ENCODE results near the gene TCF12. TPM values are rescaled to one million over a fixed set of nuclear protein-coding genes. Genes with fewer than 3 reads are reported as not detected.

TCF12 gene
- total and polyA plus RNA-seq, 4 donors = 17.8 to 158 (median 64.4) TPM

- Histone ChIP-seq H3K9me3 (ENCODE audit: control insufficient read depth, low read length) (no peaks in the 10 kb centered on the region), H3K27ac (ENCODE audit: low read depth in 1 of 2, low read length in 2 of 2) (no peak overlapping the region), H3K27me3 (ENCODE audit: control insufficient read depth in 1 of 2, insufficient read depth in 2 of 2, low read length in 1 of 2) (no peaks in the 10 kb centered on the region), H3K36me3 (ENCODE audit: control insufficient read depth in 1 of 2, insufficient read depth in 2 of 2, low read length in 1 of 2) (no peaks in the 10 kb centered on the region), H3K4me3 (ENCODE audit: low read length in 2 of 2) (no peak overlapping the region), H3K4me1 (ENCODE audit: control insufficient read depth in 1 of 2, insufficient read depth in 2 of 2, low read length in 2 of 2) (peaks cover 2 to 5% of the 10 kb centered on the region in 2 donors)
- DNase-seq (no peak), ATAC-seq (ENCODE audit: low FRiP score) (no peak)
- WGBS, 2 donors = 85 to 88% methylated on average over 2 of the region's 2 CpGs
- intact Hi-C loops (cut with DNase I) = no loop called here
Measured at GRCh38 chr15:57015897-57016296, 97.5 kb downstream of the TCF12 start.

GRCh38 chr15:57017024-57017423, 98.6 kb downstream of the TCF12 start:
- WGBS, 2 donors = 93 to 95% methylated on average over 3 of the region's 3 CpGs
- H3K27me3 ChIP-seq (ENCODE audit: control insufficient read depth in 1 of 2, insufficient read depth in 2 of 2, low read length in 1 of 2) = no peaks in the 10 kb centered on the region
- ATAC-seq (ENCODE audit: low FRiP score) (no peak), DNase-seq (no peak)
- intact Hi-C loops (cut with DNase I) = no loop called here
- H3K4me1 ChIP-seq (ENCODE audit: control insufficient read depth in 1 of 2, insufficient read depth in 2 of 2, low read length in 2 of 2) = peaks cover 2 to 5% of the 10 kb centered on the region in 2 donors
- H3K9me3 ChIP-seq (ENCODE audit: control insufficient read depth, low read length) = no peaks in the 10 kb centered on the region
- H3K4me3 ChIP-seq (ENCODE audit: low read length in 2 of 2) = no peak overlapping the region
- no peak overlapping the region for H3K27ac ChIP-seq (ENCODE audit: low read depth in 1 of 2, low read length in 2 of 2)
- no peaks in the 10 kb centered on the region for H3K36me3 ChIP-seq (ENCODE audit: control insufficient read depth in 1 of 2, insufficient read depth in 2 of 2, low read length in 1 of 2)

- 72 to 77% methylated on average over 4 of the region's 4 CpGs for WGBS, 2 donors
- Histone ChIP-seq H3K9me3 (ENCODE audit: control insufficient read depth, low read length) (no peaks in the 10 kb centered on the region), H3K27me3 (ENCODE audit: control insufficient read depth in 1 of 2, insufficient read depth in 2 of 2, low read length in 1 of 2) (no peaks in the 10 kb centered on the region), H3K4me1 (ENCODE audit: control insufficient read depth in 1 of 2, insufficient read depth in 2 of 2, low read length in 2 of 2) (peaks cover 2 to 5% of the 10 kb centered on the region in 2 donors), H3K4me3 (ENCODE audit: low read length in 2 of 2) (no peak overlapping the region), H3K36me3 (ENCODE audit: control insufficient read depth in 1 of 2, insufficient read depth in 2 of 2, low read length in 1 of 2) (no peaks in the 10 kb centered on the region), H3K27ac (ENCODE audit: low read depth in 1 of 2, low read length in 2 of 2) (no peak overlapping the region)
- intact Hi-C loops (cut with DNase I) = no loop called here
- DNase-seq (no peak), ATAC-seq (ENCODE audit: low FRiP score) (no peak)
Measured at GRCh38 chr15:57018151-57018550, 99.7 kb downstream of the TCF12 start.

GRCh38 chr15:57019496-57020160, 101.2 kb downstream of the TCF12 start:
- H3K4me1 ChIP-seq (ENCODE audit: control insufficient read depth in 1 of 2, insufficient read depth in 2 of 2, low read length in 2 of 2) = peaks cover 0 to 5% of the 10 kb centered on the region in 2 donors
- no peaks in the 10 kb centered on the region for H3K9me3 ChIP-seq (ENCODE audit: control insufficient read depth, low read length)
- ATAC-seq (ENCODE audit: low FRiP score) (peak; percentile 47), DNase-seq (no peak)
- intact Hi-C loops (cut with DNase I) = no loop called here
- no peak overlapping the region for H3K27ac ChIP-seq (ENCODE audit: low read depth in 1 of 2, low read length in 2 of 2)
- no peaks in the 10 kb centered on the region for H3K36me3 ChIP-seq (ENCODE audit: control insufficient read depth in 1 of 2, insufficient read depth in 2 of 2, low read length in 1 of 2)
- whole genome bisulfite sequencing, 2 donors = 36 to 41% methylated on average over 5 of the region's 5 CpGs
- no peaks in the 10 kb centered on the region for H3K27me3 ChIP-seq (ENCODE audit: control insufficient read depth in 1 of 2, insufficient read depth in 2 of 2, low read length in 1 of 2)
- H3K4me3 ChIP-seq (ENCODE audit: low read length in 2 of 2) = no peak overlapping the region

- Histone ChIP-seq H3K27ac (ENCODE audit: low read depth in 1 of 2, low read length in 2 of 2) (no peak overlapping the region), H3K4me1 (ENCODE audit: control insufficient read depth in 1 of 2, insufficient read depth in 2 of 2, low read length in 2 of 2) (no peaks in the 10 kb centered on the region), H3K36me3 (ENCODE audit: control insufficient read depth in 1 of 2, insufficient read depth in 2 of 2, low read length in 1 of 2) (no peaks in the 10 kb centered on the region), H3K9me3 (ENCODE audit: control insufficient read depth, low read length) (no peaks in the 10 kb centered on the region), H3K4me3 (ENCODE audit: low read length in 2 of 2) (no peak overlapping the region), H3K27me3 (ENCODE audit: control insufficient read depth in 1 of 2, insufficient read depth in 2 of 2, low read length in 1 of 2) (no peaks in the 10 kb centered on the region)
- no peak for DNase-seq
- 89 to 90% methylated on average over 10 of the region's 10 CpGs for WGBS, 2 donors
- intact Hi-C loops (cut with DNase I) = no loop called here
- no peak for ATAC-seq (ENCODE audit: low FRiP score)
Measured at GRCh38 chr15:57025264-57025926, 107.0 kb downstream of the TCF12 start.

GRCh38 chr15:57026016-57026592, 107.7 kb downstream of the TCF12 start:
- 91 to 94% methylated on average over 2 of the region's 2 CpGs for WGBS, 2 donors

GRCh38 chr15:57027596-57027995, 109.2 kb downstream of the TCF12 start:
- Histone ChIP-seq H3K9me3 (ENCODE audit: control insufficient read depth, low read length) (no peaks in the 10 kb centered on the region), H3K4me1 (ENCODE audit: control insufficient read depth in 1 of 2, insufficient read depth in 2 of 2, low read length in 2 of 2) (peaks cover 0 to 8% of the 10 kb centered on the region in 2 donors), H3K27me3 (ENCODE audit: control insufficient read depth in 1 of 2, insufficient read depth in 2 of 2, low read length in 1 of 2) (no peaks in the 10 kb centered on the region), H3K4me3 (ENCODE audit: low read length in 2 of 2) (no peak overlapping the region), H3K27ac (ENCODE audit: low read depth in 1 of 2, low read length in 2 of 2) (no peak overlapping the region), H3K36me3 (ENCODE audit: control insufficient read depth in 1 of 2, insufficient read depth in 2 of 2, low read length in 1 of 2) (no peaks in the 10 kb centered on the region)
- DNase-seq (no peak), ATAC-seq (ENCODE audit: low FRiP score) (no peak)
- intact Hi-C loops (cut with DNase I) = no loop called here
- 96% methylated on average over 5 of the region's 5 CpGs for WGBS, 2 donors

More at GRCh38 chr15:57026016-57026592, 107.7 kb downstream of the TCF12 start:
- H3K36me3 ChIP-seq (ENCODE audit: control insufficient read depth in 1 of 2, insufficient read depth in 2 of 2, low read length in 1 of 2) = no peaks in the 10 kb centered on the region
- ATAC-seq (ENCODE audit: low FRiP score) = no peak
- no peak for DNase-seq
- H3K4me3 ChIP-seq (ENCODE audit: low read length in 2 of 2) = no peak overlapping the region
- intact Hi-C loops (cut with DNase I) = no loop called here
- H3K27me3 ChIP-seq (ENCODE audit: control insufficient read depth in 1 of 2, insufficient read depth in 2 of 2, low read length in 1 of 2) = no peaks in the 10 kb centered on the region
- peaks cover 0 to 2% of the 10 kb centered on the region in 2 donors for H3K4me1 ChIP-seq (ENCODE audit: control insufficient read depth in 1 of 2, insufficient read depth in 2 of 2, low read length in 2 of 2)
- no peak overlapping the region for H3K27ac ChIP-seq (ENCODE audit: low read depth in 1 of 2, low read length in 2 of 2)
- no peaks in the 10 kb centered on the region for H3K9me3 ChIP-seq (ENCODE audit: control insufficient read depth, low read length)

- DNase-seq = no peak
Measured at GRCh38 chr15:57028176-57028575, 109.7 kb downstream of the TCF12 start.

GRCh38 chr15:57030011-57030410, 111.6 kb downstream of the TCF12 start:
- Histone ChIP-seq H3K36me3 (ENCODE audit: control insufficient read depth in 1 of 2, insufficient read depth in 2 of 2, low read length in 1 of 2) (no peaks in the 10 kb centered on the region), H3K4me1 (ENCODE audit: control insufficient read depth in 1 of 2, insufficient read depth in 2 of 2, low read length in 2 of 2) (peaks cover 0 to 8% of the 10 kb centered on the region in 2 donors), H3K9me3 (ENCODE audit: control insufficient read depth, low read length) (no peaks in the 10 kb centered on the region), H3K4me3 (ENCODE audit: low read length in 2 of 2) (no peak overlapping the region), H3K27me3 (ENCODE audit: control insufficient read depth in 1 of 2, insufficient read depth in 2 of 2, low read length in 1 of 2) (no peaks in the 10 kb centered on the region), H3K27ac (ENCODE audit: low read depth in 1 of 2, low read length in 2 of 2) (no peak overlapping the region)
- DNase-seq (no peak), ATAC-seq (ENCODE audit: low FRiP score) (no peak)
- WGBS, 2 donors = 81 to 82% methylated on average over 3 of the region's 3 CpGs
- intact Hi-C loops (cut with DNase I) = no loop called here

More at GRCh38 chr15:57028176-57028575, 109.7 kb downstream of the TCF12 start:
- H3K27ac ChIP-seq (ENCODE audit: low read depth in 1 of 2, low read length in 2 of 2) = no peak overlapping the region
- intact Hi-C loops (cut with DNase I) = no loop called here
- no peaks in the 10 kb centered on the region for H3K9me3 ChIP-seq (ENCODE audit: control insufficient read depth, low read length)
- WGBS, 2 donors = 88 to 90% methylated on average over 7 of the region's 7 CpGs
- H3K4me1 ChIP-seq (ENCODE audit: control insufficient read depth in 1 of 2, insufficient read depth in 2 of 2, low read length in 2 of 2) = peaks cover 0 to 8% of the 10 kb centered on the region in 2 donors
- H3K4me3 ChIP-seq (ENCODE audit: low read length in 2 of 2) = no peak overlapping the region
- no peak for ATAC-seq (ENCODE audit: low FRiP score)
- no peaks in the 10 kb centered on the region for H3K27me3 ChIP-seq (ENCODE audit: control insufficient read depth in 1 of 2, insufficient read depth in 2 of 2, low read length in 1 of 2)
- H3K36me3 ChIP-seq (ENCODE audit: control insufficient read depth in 1 of 2, insufficient read depth in 2 of 2, low read length in 1 of 2) = no peaks in the 10 kb centered on the region
